Neural cell (in vitro differentiated cells): Measurements from ENCODE around the gene ANKDD1B.

Source experiments
- CTCF ChIP-seq: fragments of 450-650 bp; IDR thresholded peaks from 2 replicates; pipeline ENCODE4 v1.5.1; 2014; ENCODE audit warnings: antibody characterized with exemption, mild to moderate bottlenecking, moderate library complexity; ENCODE audit not compliant: poor library complexity, severe bottlenecking
- EP300 ChIP-seq: fragments of 450-650 bp; conservative IDR thresholded peaks from 2 replicates; pipeline ENCODE4 v1.6.1; 2014; ENCODE audit warnings: antibody characterized with exemption, mild to moderate bottlenecking, moderate library complexity; ENCODE audit not compliant: poor library complexity, severe bottlenecking
- EZH2 ChIP-seq: fragments of 200-600, 300-800 bp; shearing (Covaris generic), sonication (generic); IDR thresholded peaks from 2 replicates; pipeline ENCODE4 v1.6.1; 2014; ENCODE audit warnings: antibody characterized with exemption, low read length, borderline replicate concordance, mild to moderate bottlenecking; ENCODE audit not compliant: insufficient read depth, poor library complexity, severe bottlenecking
- POLR2AphosphoS5 ChIP-seq: IDR thresholded peaks from 2 replicates; pipeline ENCODE4 v1.6.1; 2012
- RAD21 ChIP-seq: fragments of 450-650 bp; conservative IDR thresholded peaks from 2 replicates; pipeline ENCODE4 v1.6.1; 2014; ENCODE audit warnings: antibody characterized with exemption, mild to moderate bottlenecking, moderate library complexity
- SMC3 ChIP-seq: fragments of 450-650 bp; conservative IDR thresholded peaks from 2 replicates; pipeline ENCODE4 v1.6.1; 2014; ENCODE audit warnings: antibody characterized with exemption, mild to moderate bottlenecking, moderate library complexity; ENCODE audit not compliant: poor library complexity
- TAF1 ChIP-seq: IDR thresholded peaks from 2 replicates; pipeline ENCODE4 v1.6.1; 2012; ENCODE audit warnings: low read depth

DNA sequence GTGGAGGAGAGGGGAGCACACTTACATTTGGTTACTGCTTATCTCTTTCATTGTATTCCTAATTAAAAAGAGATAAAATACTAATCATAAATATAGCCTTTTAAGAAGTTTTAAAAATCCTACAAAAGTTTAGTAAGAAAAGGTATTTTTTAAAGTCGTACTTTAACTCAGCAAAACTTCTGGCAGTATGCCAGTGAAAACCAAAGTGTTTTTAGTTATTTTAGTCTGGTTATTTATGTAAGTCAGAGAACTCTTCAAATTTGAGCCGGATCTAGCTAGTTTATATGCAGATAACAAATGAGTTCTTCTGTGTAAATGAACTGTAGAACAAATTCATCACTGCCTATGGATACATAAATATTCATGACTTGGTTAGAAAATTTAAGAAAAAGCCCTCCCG is 36.5 kb upstream of the ANKDD1B start:
- TF ChIP-seq CTCF, result no peak
- TF ChIP-seq SMC3, result no peak
- TF ChIP-seq EP300, result no peak
- TF ChIP-seq TAF1, result no peak
- TF ChIP-seq EZH2, result no peak
- no peak for TF ChIP-seq RAD21
- no peak for TF ChIP-seq POLR2AphosphoS5
